Thymus (tissue), 11 donors: Measurements from ENCODE around the gene OR5H1. TPM values are rescaled to one million over a fixed set of nuclear protein-coding genes. Genes with fewer than 3 reads are reported as not detected.

Experiments used
- DNase-seq, 9 donors: peaks; one replicate each; pipeline ENCODE4 v3.0.0-alpha.2; 2013; ENCODE audit warnings: low spot score in 9 of 9, low read depth in 6 of 9, missing footprints in 1 of 9
- H3K27ac ChIP-seq, 2 donors: one replicate each; pipeline ENCODE4 v1.5.1; 2013; ENCODE audit warnings: control low read depth in 1 of 2, low read depth in 1 of 2, low read length in 1 of 2, mild to moderate bottlenecking in 1 of 2, moderate library complexity in 1 of 2
- H3K27me3 ChIP-seq, 2 donors: one replicate each; pipeline ENCODE4 v1.5.1; 2013; ENCODE audit warnings: low read length in 1 of 2; ENCODE audit not compliant: control insufficient read depth in 2 of 2, insufficient read depth in 1 of 2
- H3K36me3 ChIP-seq, 2 donors: one replicate each; pipeline ENCODE4 v1.5.1; 2013; ENCODE audit warnings: low read length in 1 of 2, mild to moderate bottlenecking in 1 of 2, moderate library complexity in 1 of 2; ENCODE audit not compliant: control insufficient read depth in 2 of 2, insufficient read depth in 2 of 2
- H3K4me1 ChIP-seq, 2 donors: one replicate each; pipeline ENCODE4 v1.5.1; 2013; ENCODE audit warnings: low read length in 2 of 2; ENCODE audit not compliant: control insufficient read depth in 2 of 2, insufficient read depth in 2 of 2
- H3K4me3 ChIP-seq, 2 donors: one replicate each; pipeline ENCODE4 v1.5.1; 2013; ENCODE audit warnings: low read length in 2 of 2, control low read depth in 1 of 2, mild to moderate bottlenecking in 1 of 2
- H3K9me3 ChIP-seq, 2 donors: one replicate each; pipeline ENCODE4 v1.5.1; 2013; ENCODE audit warnings: low read length in 1 of 2, mild to moderate bottlenecking in 1 of 2; ENCODE audit not compliant: control insufficient read depth in 2 of 2, insufficient read depth in 1 of 2
- WGBS: extraction: QIAGEN DNeasy Blood & Tissue Kit; methylation state at CpG from one replicate; pipeline ENCODE4 v1.1.7; 2013; 5-methylcytosine and 5-hydroxymethylcytosine counted together
- polyA plus RNA-seq: library from polyadenylated mRNA; stranded (reverse); fragments of 200-250 nt; gene quantifications from one replicate; pipeline ENCODE4 v1.2.3, GENCODE V29; 2013
- total RNA-seq: library from RNA; stranded (reverse); fragments of 120-200 nt; gene quantifications from one replicate; pipeline ENCODE4 v1.2.4, GENCODE V29; 2013
- donor health status: healthy.

Gene OR5H1
- total and polyA plus RNA-seq, 2 donors, result not detected

DNA sequence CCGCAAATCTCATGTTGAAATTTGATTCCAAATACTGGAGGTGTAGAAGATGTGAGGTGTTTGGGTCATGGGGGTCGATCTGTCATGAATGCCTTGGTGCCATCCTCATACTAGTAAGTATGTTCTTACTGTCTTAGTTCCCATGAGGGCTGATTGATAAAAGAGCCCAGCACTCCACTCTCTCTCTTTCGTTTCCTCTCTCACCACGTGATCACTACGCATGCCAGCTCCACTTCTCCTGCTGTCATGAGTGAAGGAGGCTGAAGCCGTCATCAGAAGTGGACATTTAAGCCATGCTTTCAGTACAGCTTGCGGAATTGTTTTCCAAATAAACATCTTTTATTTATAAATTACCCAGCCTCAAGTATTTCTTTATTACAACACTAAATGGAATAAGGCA lies 42.1 kb downstream of the OR5H1 start:
- no peaks in the 10 kb centered on the region for H3K27me3 ChIP-seq
- no peaks in the 10 kb centered on the region for H3K36me3 ChIP-seq
- no peak overlapping the region for H3K4me3 ChIP-seq
- no peak for DNase-seq
- no peak overlapping the region for H3K27ac ChIP-seq
- no peaks in the 10 kb centered on the region for H3K4me1 ChIP-seq
- H3K9me3 ChIP-seq, result no peaks in the 10 kb centered on the region
- WGBS, result 94% methylated on average over 7 of the region's 7 CpGs

- no peak for DNase-seq
- no peaks in the 10 kb centered on the region for H3K4me1 ChIP-seq
- H3K4me3 ChIP-seq, result no peak overlapping the region
- H3K27me3 ChIP-seq, result no peaks in the 10 kb centered on the region
- no peaks in the 10 kb centered on the region for H3K36me3 ChIP-seq
- H3K9me3 ChIP-seq, result no peaks in the 10 kb centered on the region
- H3K27ac ChIP-seq, result no peak overlapping the region
- 93% methylated on average over 3 of the region's 3 CpGs for WGBS
These were observed 49.9 kb downstream of the OR5H1 start for GRCh38 chr3:98180319-98180890.

DNA sequence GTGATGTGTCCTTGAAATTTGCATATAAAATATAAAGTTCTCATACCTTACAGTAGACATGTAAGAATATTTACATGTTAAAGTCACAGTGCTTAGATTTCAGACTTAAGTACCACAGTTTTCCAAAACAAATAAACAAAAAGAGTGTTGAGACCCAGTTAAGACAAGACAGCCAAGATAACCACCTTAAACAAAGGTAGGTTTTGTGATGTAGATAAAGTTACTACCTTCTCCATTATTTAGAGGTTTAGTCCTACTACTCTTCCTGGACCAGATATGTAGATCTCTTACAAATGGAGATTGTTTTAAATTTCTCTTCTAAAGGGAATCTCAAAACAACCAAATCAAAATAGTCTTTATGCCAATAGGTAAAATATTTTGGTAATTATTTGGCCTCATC lies 51.7 kb downstream of the OR5H1 start:
- H3K9me3 ChIP-seq, result no peaks in the 10 kb centered on the region
- no peak for DNase-seq
- no peaks in the 10 kb centered on the region for H3K36me3 ChIP-seq
- H3K27me3 ChIP-seq, result no peaks in the 10 kb centered on the region
- no peaks in the 10 kb centered on the region for H3K4me1 ChIP-seq
- H3K27ac ChIP-seq, result no peak overlapping the region
- no peak overlapping the region for H3K4me3 ChIP-seq

DNA sequence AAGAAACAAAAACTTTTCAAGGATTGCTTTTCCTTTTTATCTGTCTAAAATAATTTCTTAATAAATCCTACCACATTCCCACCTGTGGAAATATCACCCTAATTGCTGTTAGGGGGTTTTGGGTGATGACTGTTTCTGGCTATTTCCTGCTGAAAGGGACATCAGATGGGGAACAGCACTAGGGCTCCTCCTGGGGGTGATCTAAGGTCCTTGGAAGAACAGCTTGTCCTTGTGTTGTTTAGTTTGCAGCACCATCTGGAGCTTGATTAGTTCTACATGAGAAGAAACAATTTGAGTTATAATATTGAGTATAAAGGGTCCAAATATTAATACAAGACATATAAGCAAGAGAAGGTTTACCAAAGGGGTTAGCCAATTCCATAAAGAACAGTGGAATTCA lies 54.7 kb downstream of the OR5H1 start:
- no peak for DNase-seq
- no peak overlapping the region for H3K4me3 ChIP-seq
- H3K36me3 ChIP-seq, result no peaks in the 10 kb centered on the region
- H3K27me3 ChIP-seq, result no peaks in the 10 kb centered on the region
- no peak overlapping the region for H3K27ac ChIP-seq
- H3K9me3 ChIP-seq, result no peaks in the 10 kb centered on the region
- no peaks in the 10 kb centered on the region for H3K4me1 ChIP-seq

Other genes starting within 250 kb of the OR5H1 start
- 16.9 TPM for gene RIOX2, start 158.3 kb upstream of the OR5H1 start, total RNA-seq
- gene RIOX2, start 158.3 kb upstream of the OR5H1 start, polyA plus RNA-seq, result 26.2 TPM
- gene GABRR3, start 95.4 kb upstream of the OR5H1 start, total RNA-seq, result 0.05 TPM
- 0.02 TPM for gene GABRR3, start 95.4 kb upstream of the OR5H1 start, polyA plus RNA-seq
- not detected for gene OR5AC2, start 43.5 kb upstream of the OR5H1 start, total RNA-seq
- not detected for gene OR5AC2, start 43.5 kb upstream of the OR5H1 start, polyA plus RNA-seq
- not detected for gene OR5H14, start 16.8 kb downstream of the OR5H1 start, total RNA-seq
- gene OR5H14, start 16.8 kb downstream of the OR5H1 start, polyA plus RNA-seq, result not detected
- not detected for gene OR5H15, start 36.0 kb downstream of the OR5H1 start, total RNA-seq
- gene OR5H15, start 36.0 kb downstream of the OR5H1 start, polyA plus RNA-seq, result not detected
- not detected for gene OR5H6, start 133.5 kb downstream of the OR5H1 start, total RNA-seq
- not detected for gene OR5H6, start 133.5 kb downstream of the OR5H1 start, polyA plus RNA-seq
- not detected for gene OR5H2, start 151.8 kb downstream of the OR5H1 start, total RNA-seq
- gene OR5H2, start 151.8 kb downstream of the OR5H1 start, polyA plus RNA-seq, result not detected
- not detected for gene OR5K4, start 223.1 kb downstream of the OR5H1 start, total RNA-seq
- gene OR5K4, start 223.1 kb downstream of the OR5H1 start, polyA plus RNA-seq, result not detected